LNCAP (cell line): ENCODE results near the gene SH3TC1.

Experiments
- TF ChIP-seq, protein P1 (sequence below): fragments of 450-650 bp; IDR thresholded peaks from 2 replicates; pipeline ENCODE4 v1.5.1; 2017; ENCODE audit warnings: mild to moderate bottlenecking

Gene SH3TC1

DNA sequence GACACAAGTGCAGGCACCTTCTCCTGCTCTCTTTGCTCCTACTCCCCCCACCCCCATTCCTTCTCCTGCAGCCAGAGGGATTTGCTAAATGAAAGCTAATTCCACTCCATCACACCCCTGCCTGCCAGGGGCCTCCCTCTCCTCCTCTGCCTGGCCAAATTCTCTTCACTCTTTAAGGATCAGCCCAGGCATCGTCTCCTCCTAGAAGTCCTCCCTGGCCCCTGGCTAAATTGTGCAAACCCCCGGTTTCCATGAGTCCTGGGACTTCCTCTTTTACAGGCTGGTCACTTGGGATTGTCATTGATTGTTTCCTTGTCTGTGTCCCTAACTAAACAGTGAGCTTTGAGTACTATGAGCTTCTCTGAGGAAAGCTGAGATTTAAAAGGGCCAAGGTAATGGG, 31.8 kb upstream of the SH3TC1 start:
- TF ChIP-seq, protein P1, sequence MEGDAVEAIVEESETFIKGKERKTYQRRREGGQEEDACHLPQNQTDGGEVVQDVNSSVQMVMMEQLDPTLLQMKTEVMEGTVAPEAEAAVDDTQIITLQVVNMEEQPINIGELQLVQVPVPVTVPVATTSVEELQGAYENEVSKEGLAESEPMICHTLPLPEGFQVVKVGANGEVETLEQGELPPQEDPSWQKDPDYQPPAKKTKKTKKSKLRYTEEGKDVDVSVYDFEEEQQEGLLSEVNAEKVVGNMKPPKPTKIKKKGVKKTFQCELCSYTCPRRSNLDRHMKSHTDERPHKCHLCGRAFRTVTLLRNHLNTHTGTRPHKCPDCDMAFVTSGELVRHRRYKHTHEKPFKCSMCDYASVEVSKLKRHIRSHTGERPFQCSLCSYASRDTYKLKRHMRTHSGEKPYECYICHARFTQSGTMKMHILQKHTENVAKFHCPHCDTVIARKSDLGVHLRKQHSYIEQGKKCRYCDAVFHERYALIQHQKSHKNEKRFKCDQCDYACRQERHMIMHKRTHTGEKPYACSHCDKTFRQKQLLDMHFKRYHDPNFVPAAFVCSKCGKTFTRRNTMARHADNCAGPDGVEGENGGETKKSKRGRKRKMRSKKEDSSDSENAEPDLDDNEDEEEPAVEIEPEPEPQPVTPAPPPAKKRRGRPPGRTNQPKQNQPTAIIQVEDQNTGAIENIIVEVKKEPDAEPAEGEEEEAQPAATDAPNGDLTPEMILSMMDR, result no peak

DNA sequence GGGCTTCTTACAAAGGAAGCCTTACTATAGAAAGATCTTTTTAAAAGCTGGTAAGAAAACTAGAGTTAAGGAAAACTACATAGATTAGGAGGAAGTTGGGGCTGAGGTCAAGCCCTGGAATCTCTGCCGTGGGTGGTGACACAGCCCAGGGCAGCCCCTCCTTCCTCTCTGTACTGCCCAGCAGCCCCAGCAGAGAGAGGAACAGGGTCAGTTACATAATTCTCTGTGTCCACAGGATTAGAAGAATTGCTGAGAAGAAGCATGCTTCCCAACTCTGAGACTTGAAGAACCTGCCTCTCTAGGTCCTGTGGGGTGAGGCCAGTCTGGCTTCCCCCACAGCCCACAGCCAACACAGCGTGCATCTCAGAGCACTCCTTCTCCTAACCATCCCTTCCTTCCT, 31.3 kb upstream of the SH3TC1 start:
- TF ChIP-seq, protein P1, result no peak

DNA sequence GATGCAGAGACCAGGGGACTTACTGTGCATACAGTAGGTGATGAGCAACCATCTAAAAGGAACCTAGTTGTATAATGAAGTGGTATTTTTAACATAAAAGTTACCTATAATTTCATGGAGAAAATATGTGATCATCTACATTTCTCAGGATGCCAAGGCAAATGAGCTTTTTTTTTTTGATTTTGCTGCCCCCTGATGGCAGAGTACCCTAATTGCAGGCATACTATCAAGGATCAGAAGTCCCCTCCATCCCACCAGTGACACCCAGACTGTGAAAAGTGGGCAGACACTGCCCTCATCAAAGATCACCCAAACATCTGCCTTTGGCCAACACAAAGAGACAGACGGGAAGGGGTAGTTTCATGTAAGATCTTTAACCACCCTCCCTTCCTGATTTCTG, 30.9 kb upstream of the SH3TC1 start:
- TF ChIP-seq, protein P1, result peak; percentile 48

DNA sequence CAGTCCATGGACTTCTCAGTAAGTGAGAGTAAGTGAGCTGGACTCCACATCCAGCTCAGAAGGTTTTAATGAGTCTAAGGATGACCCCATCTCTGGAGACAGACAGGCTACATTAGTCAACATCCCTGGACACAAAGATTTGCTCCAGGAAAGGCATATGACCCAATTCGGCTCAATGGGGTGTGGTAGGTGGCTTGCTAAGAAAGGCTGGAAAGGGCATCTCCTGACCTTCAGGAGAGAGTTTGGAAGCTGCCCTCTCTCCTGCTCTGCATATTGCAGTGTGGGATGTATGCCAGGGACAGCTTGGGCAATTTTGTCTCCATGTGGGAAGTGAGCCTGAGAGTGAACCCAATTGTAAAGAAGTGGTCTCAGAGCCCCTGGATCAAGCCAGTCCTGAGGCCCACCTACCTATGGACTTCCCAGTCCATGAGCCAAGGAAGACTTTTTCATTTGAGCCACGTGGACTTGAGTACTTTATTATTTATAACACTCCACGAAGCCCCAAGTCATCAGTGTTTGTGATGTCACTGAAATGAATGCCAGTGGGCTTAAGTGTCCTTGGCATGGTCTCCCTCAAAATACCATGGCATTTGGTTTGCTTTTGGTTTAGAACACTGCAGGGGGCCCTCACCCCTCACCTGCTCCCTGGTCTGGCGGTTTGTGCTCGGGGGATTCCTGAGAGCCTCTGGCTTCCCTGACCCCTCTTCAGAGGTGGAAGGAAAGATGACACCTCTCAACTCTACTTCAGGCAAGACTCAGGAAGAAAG, 30.1 kb upstream of the SH3TC1 start:
- TF ChIP-seq, protein P1, result no peak

DNA sequence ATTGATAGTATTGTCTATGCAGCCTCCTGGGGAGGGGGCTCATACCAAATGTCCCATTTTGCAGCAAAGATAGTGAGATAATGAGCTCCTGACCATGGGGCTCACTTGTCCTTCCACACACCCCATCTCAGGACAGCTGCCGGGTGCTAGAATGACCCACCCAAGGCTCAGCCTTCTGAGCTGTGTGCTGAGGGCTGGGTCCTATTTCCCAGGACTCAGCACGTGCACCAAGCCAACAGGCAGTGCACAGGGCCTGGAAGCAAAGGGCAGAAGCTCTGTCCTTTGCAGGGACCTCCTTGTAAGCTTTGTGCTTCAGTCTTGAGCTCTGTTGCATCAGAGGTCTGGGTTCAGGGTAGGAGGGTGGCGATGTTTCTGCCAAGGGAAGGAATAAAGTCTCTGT, 29.3 kb upstream of the SH3TC1 start:
- TF ChIP-seq, protein P1, result no peak

DNA sequence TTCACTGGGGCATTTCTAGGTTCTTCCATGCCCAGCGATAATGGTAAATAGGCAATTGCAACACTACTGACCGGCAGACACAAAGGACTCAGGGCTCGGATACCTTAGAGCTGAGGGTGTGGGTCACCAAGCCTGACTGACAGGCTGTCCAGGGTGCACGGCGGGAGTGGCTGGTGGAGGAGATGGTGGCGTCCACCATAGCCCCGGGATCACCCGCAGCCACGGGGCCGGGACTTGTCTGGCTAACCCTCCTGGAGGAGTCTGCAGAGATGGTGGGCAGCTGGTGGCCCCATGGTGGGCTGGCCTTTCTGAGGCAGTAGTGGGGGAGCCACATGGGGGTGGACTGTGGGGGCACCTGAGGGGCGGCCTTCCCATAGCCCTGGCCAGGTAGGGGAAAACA, 28.7 kb upstream of the SH3TC1 start:
- TF ChIP-seq, protein P1, result no peak

DNA sequence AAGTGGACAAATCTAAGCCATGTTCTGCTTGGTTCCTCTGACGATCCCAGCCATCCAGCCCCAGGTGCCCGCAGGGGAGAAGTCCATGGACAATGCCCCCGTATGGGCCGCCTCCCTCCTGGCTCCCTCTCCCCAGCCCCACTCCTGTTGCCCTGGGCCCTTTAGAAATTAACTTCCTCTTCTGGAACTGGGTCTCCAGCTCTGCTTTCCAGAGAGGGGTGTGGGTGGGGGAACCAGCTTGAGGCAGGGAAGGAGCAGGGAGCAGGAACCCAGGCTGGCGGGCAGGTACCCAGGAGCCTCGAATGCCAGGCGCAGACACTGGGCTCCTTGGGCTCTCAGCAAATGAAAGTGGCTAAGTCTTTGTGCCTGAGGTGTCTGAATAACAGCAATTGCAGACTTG, 27.8 kb upstream of the SH3TC1 start:
- TF ChIP-seq, protein P1, result no peak
